RWPE2 (cell line): ENCODE data around the gene FAM32A.

Experiments
- ATAC-seq: fragments of 200-7000 bp; cut with Tn5 transposase; 3 replicates; pipeline ENCODE4 v1.9.1; 2021; ENCODE audit warnings: low read depth
- DNase-seq: peaks from one replicate; pipeline ENCODE4 v3.0.0-alpha.2; 2020; ENCODE audit warnings: low spot score
- H3K27ac ChIP-seq: fragments of 450-650 bp; 2 replicates; pipeline ENCODE4 v1.5.1; 2017; ENCODE audit warnings: mild to moderate bottlenecking; ENCODE audit not compliant: poor library complexity, severe bottlenecking
- H3K27me3 ChIP-seq: fragments of 250-450 bp; sonication (Bioruptor Pico); 2 replicates; pipeline ENCODE4 v1.5.1; 2021; ENCODE audit warnings: mild to moderate bottlenecking, moderate library complexity; ENCODE audit not compliant: insufficient read depth, poor library complexity, severe bottlenecking
- H3K36me3 ChIP-seq: fragments of 250-450 bp; sonication (Bioruptor Pico); 2 replicates; pipeline ENCODE4 v1.5.1; 2020; ENCODE audit warnings: low read depth, mild to moderate bottlenecking, moderate library complexity
- H3K4me1 ChIP-seq: fragments of 250-450 bp; sonication (Bioruptor Pico); 2 replicates; pipeline ENCODE4 v1.5.1; 2021; ENCODE audit warnings: mild to moderate bottlenecking, moderate library complexity; ENCODE audit not compliant: insufficient read depth, poor library complexity, severe bottlenecking
- H3K4me3 ChIP-seq: fragments of 250-450 bp; sonication (Bioruptor Pico); 2 replicates; pipeline ENCODE4 v1.5.1; 2021; ENCODE audit warnings: mild to moderate bottlenecking, moderate library complexity; ENCODE audit not compliant: severe bottlenecking
- H3K9me3 ChIP-seq: fragments of 250-450 bp; sonication (Bioruptor Pico); 2 replicates; pipeline ENCODE4 v1.5.1; 2021; ENCODE audit warnings: mild to moderate bottlenecking, moderate library complexity; ENCODE audit not compliant: severe bottlenecking
- TF ChIP-seq, protein P1 (sequence below): fragments of 450-650 bp; IDR thresholded peaks from one replicate; pipeline ENCODE4 v1.5.1; 2017; ENCODE audit warnings: mild to moderate bottlenecking, moderate library complexity; ENCODE audit not compliant: poor library complexity, severe bottlenecking

Gene FAM32A

DNA sequence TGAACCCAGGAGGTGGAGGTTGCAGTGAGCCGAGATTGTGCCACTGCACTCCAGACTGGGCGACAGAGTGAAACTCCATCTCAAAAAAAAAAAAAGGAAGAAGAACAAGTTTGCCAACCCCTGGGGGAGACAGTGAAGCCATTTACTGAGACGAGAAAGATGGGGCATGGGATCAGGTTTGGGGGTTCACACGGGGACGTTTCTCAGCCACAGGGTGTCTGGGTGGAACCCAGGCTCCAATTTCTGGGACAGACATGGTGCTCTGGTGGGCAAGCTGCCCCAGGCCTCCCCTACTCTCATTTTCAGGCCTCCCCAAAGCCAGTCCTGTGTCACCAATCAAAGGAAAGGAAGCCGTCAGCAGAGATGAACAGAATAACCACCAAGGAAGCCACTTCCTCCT lies 28.3 kb upstream of the FAM32A start:
- no peaks in the 10 kb centered on the region for H3K36me3 ChIP-seq
- H3K27ac ChIP-seq: no peak overlapping the region
- ATAC-seq: no peak
- no peak for DNase-seq
- no peaks in the 10 kb centered on the region for H3K9me3 ChIP-seq
- H3K27me3 ChIP-seq: no peaks in the 10 kb centered on the region
- no peak overlapping the region for H3K4me3 ChIP-seq
- H3K4me1 ChIP-seq: peaks cover 12% of the 10 kb centered on the region
- TF ChIP-seq, protein P1, sequence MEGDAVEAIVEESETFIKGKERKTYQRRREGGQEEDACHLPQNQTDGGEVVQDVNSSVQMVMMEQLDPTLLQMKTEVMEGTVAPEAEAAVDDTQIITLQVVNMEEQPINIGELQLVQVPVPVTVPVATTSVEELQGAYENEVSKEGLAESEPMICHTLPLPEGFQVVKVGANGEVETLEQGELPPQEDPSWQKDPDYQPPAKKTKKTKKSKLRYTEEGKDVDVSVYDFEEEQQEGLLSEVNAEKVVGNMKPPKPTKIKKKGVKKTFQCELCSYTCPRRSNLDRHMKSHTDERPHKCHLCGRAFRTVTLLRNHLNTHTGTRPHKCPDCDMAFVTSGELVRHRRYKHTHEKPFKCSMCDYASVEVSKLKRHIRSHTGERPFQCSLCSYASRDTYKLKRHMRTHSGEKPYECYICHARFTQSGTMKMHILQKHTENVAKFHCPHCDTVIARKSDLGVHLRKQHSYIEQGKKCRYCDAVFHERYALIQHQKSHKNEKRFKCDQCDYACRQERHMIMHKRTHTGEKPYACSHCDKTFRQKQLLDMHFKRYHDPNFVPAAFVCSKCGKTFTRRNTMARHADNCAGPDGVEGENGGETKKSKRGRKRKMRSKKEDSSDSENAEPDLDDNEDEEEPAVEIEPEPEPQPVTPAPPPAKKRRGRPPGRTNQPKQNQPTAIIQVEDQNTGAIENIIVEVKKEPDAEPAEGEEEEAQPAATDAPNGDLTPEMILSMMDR: no peak

DNA sequence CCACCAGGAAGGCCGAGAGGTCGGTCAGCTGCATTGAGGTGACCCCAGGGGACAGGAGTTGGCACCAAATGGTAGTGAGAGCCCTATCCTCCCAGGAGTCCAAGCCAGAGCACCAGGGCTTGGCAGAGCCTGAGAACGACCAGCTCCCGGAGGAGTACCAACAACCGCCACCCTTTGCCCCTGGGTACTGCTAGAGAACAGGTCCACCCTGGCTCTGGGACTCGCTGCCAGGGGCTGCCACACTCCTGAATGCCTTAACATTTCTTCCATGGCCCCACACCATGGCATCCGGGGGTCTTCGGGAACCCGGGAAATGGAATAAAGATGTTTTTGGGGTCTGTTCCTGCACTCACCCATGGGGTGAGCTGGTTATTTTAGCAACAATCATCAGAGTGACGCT lies 27.6 kb upstream of the FAM32A start:
- H3K27ac ChIP-seq: no peak overlapping the region
- no peaks in the 10 kb centered on the region for H3K27me3 ChIP-seq
- DNase-seq (no peak), ATAC-seq (no peak)
- TF ChIP-seq, protein P1: no peak
- H3K4me1 ChIP-seq: peaks cover 15% of the 10 kb centered on the region
- H3K4me3 ChIP-seq: no peak overlapping the region
- no peaks in the 10 kb centered on the region for H3K9me3 ChIP-seq
- no peaks in the 10 kb centered on the region for H3K36me3 ChIP-seq

DNA sequence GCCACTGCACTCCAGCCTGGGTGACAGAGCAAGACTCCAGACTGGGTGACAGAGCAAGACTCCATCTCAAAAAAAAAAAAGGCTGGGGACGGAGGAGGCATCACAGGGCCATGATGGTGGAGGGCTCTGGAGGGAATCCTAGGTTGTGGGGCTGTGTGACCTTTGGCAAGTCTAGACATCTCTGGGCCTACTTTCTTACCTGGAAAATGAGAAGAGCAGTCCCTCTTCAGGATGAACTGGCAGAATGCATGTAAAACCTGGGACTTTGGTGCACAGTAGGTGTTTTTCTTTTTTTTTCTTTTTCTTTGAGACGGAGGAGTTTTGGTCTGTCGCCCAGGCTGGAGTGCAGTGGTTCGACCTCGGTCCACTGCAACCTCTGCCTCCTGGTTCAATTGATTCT lies 25.6 kb upstream of the FAM32A start:
- H3K27me3 ChIP-seq: no peaks in the 10 kb centered on the region
- H3K4me3 ChIP-seq: no peak overlapping the region
- no peaks in the 10 kb centered on the region for H3K9me3 ChIP-seq
- TF ChIP-seq, protein P1: no peak
- ATAC-seq: no peak
- peaks cover 15% of the 10 kb centered on the region for H3K4me1 ChIP-seq
- DNase-seq: no peak
- H3K36me3 ChIP-seq: no peaks in the 10 kb centered on the region
- H3K27ac ChIP-seq: no peak overlapping the region

DNA sequence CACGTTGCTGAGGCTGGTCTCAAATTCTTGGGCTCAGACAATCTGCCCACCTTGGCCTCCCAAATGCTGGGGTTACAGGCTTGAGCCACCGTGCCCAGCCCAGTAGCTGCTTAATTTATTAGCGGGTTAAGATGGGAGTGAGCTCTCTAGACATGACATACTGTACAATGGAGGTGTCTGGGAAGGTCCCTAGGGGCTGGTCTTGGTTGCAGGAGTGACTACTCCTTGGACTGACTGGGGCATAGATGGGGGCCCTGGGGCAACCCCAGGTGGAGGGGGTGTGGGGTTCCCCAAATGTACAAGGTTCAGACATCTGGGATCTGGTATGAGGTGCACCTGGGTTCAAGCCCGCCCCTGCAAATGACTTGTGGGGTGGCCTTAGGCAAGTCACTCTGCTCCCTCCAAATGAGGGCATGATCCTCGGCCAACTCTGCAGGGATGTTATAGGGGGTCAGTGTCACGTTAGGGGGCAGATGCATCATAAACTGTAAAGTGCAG lies 24.7 kb upstream of the FAM32A start:
- DNase-seq: no peak
- Histone ChIP-seq H3K27ac (peak overlapping the region; percentile 81), H3K4me1 (peaks cover 15% of the 10 kb centered on the region), H3K27me3 (no peaks in the 10 kb centered on the region), H3K4me3 (no peak overlapping the region), H3K36me3 (no peaks in the 10 kb centered on the region), H3K9me3 (no peaks in the 10 kb centered on the region)
- ATAC-seq: no peak
- TF ChIP-seq, protein P1: no peak

DNA sequence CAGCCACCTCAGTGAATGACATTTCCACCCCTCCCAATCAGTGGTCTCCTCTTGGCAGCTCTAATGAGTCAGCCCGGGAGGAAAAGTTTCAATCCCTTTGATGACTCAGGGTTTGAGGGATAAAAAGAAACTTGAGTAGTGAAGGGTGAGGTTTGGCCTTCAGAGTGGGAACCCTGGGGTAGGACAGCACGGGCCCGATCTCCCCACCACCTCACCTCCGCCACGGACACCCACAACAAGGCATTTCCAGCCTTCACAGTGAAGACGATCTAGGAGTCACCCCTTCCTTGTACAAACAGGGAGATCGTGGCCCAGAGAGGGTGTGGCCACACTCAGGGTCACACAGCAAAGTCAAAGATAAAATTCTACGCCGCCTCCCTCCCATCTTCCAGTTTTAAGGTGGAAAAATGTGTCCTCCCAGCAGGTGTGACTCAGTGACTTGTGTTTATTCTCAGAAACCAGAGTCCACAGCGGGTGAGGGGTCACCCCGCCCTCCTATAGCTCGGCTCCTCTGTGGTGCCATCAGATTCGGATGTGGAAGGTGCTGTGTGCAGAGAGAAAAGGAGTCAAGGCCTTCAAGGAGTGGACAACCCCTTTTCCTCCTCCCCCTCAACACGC lies 24.2 kb upstream of the FAM32A start:
- H3K9me3 ChIP-seq: no peaks in the 10 kb centered on the region
- H3K4me1 ChIP-seq: peaks cover 15% of the 10 kb centered on the region
- ATAC-seq (peak; percentile 86), DNase-seq (no peak)
- H3K27me3 ChIP-seq: no peaks in the 10 kb centered on the region
- H3K4me3 ChIP-seq: no peak overlapping the region
- peak overlapping the region; percentile 81 for H3K27ac ChIP-seq
- TF ChIP-seq, protein P1: no peak
- H3K36me3 ChIP-seq: no peaks in the 10 kb centered on the region
